Natural killer cell (primary cell): Measurements from ENCODE around the gene VILL. TPM values are rescaled to one million over a fixed set of nuclear protein-coding genes. Genes with fewer than 3 reads are reported as not detected.
A peak's percentile ranks its signal among the peaks of the same experiment; 100 is the strongest.

ENCODE experiments used
- ATAC-seq, 3 donors: fragments of 150-1000 bp in 2 of 3; fragments of 200-7000 bp in 1 of 3; cut with Tn5 transposase; 1 replicate in 1 of 3; 2 replicates in 2 of 3; pipeline ENCODE4 v1.10.0; 2021; ENCODE audit warnings: mild to moderate bottlenecking in 2 of 3, moderate library complexity in 2 of 3
- DNase-seq, 2 donors: peaks; one replicate each; pipeline versions ENCODE4 v3.0.0 to v3.0.0-alpha.2; 2013 to 2021; ENCODE audit warnings: mixed read lengths in 1 of 2
- H3K27ac ChIP-seq: one replicate; pipeline ENCODE4 v1.5.1; 2013; ENCODE audit warnings: mild to moderate bottlenecking, low read length
- H3K27me3 ChIP-seq: one replicate; pipeline ENCODE4 v1.6.1; 2013; ENCODE audit warnings: low read length; ENCODE audit not compliant: control insufficient read depth, insufficient read depth
- H3K36me3 ChIP-seq: one replicate; pipeline ENCODE4 v1.6.1; 2013; ENCODE audit warnings: low read length; ENCODE audit not compliant: control insufficient read depth, insufficient read depth
- H3K4me1 ChIP-seq: one replicate; pipeline ENCODE4 v1.6.1; 2013; ENCODE audit warnings: low read length; ENCODE audit not compliant: control insufficient read depth, insufficient read depth
- H3K4me3 ChIP-seq: one replicate; pipeline ENCODE4 v1.5.1; 2013; ENCODE audit warnings: low read length
- H3K9me3 ChIP-seq: one replicate; pipeline ENCODE4 v1.6.1; 2013; ENCODE audit warnings: low read length; ENCODE audit not compliant: control insufficient read depth, insufficient read depth
- H3K27ac Mint-ChIP-seq, 2 donors: one replicate each; pipeline ENCODE4 v1.8.0; 2022; ENCODE audit warnings: mild to moderate bottlenecking in 2 of 2, mixed read lengths in 2 of 2, moderate library complexity in 1 of 2
- H3K27me3 Mint-ChIP-seq, 2 donors: one replicate each; pipeline ENCODE4 v1.8.0; 2022; ENCODE audit warnings: low read depth in 2 of 2, mixed read lengths in 2 of 2
- H3K36me3 Mint-ChIP-seq: one replicate; pipeline ENCODE4 v1.8.0; 2022; ENCODE audit warnings: mixed read lengths
- H3K4me1 Mint-ChIP-seq, 2 donors: one replicate each; pipeline ENCODE4 v1.8.0; 2022; ENCODE audit warnings: mixed read lengths in 2 of 2
- H3K4me3 Mint-ChIP-seq: one replicate; pipeline ENCODE4 v1.8.0; 2022; ENCODE audit warnings: mild to moderate bottlenecking, moderate library complexity, mixed read lengths
- H3K9me3 Mint-ChIP-seq, 2 donors: one replicate each; pipeline ENCODE4 v1.8.0; 2022; ENCODE audit warnings: mixed read lengths in 2 of 2
- CTCF ChIP-seq: fragments of 200-600 bp; IDR thresholded peaks from one replicate; pipeline ENCODE4 v1.8.0; 2022; ENCODE audit warnings: antibody characterized with exemption
- WGBS: methylation state at CpG from one replicate; pipeline ENCODE4 v1.1.7; 2013; ENCODE audit warnings: missing lambda C conversion rate; ENCODE audit not compliant: insufficient coverage; 5-methylcytosine and 5-hydroxymethylcytosine counted together
- intact Hi-C: fragments of 100-400 bp; cut with micrococcal nuclease; formaldehyde crosslinking; loops from one replicate; pipeline ENCODE4 v1.14.2; 2022
- total RNA-seq, 4 donors: library from RNA; stranded (reverse); fragments of 120-200 nt in 1 of 4; gene quantifications; one replicate each; pipeline versions ENCODE4 v1.2.3 to v1.2.4, GENCODE V29; 2013 to 2022

The VILL gene
- total RNA-seq, 3 donors from 2014 or later (not counting 1 experiment from before 2014, with no cell fraction given) = 25.6 to 27.8 (median 26.9) TPM

GRCh38 chr3:38007754-38008090, 17.1 kb downstream of the VILL start:
- intact Hi-C loops = no loop called here
- Mint-ChIP-seq H3K36me3 (no peaks in the 10 kb centered on the region), H3K27ac (no peak overlapping the region), H3K4me3 (no peak overlapping the region), H3K4me1 (peaks cover 7 to 30% of the 10 kb centered on the region in 2 donors), H3K27me3 (no peaks in the 10 kb centered on the region), H3K9me3 (no peaks in the 10 kb centered on the region)
- Histone ChIP-seq H3K36me3 (peaks cover 17% of the 10 kb centered on the region), H3K27ac (no peak overlapping the region), H3K9me3 (no peaks in the 10 kb centered on the region), H3K4me3 (no peak overlapping the region), H3K4me1 (peaks cover 4% of the 10 kb centered on the region), H3K27me3 (no peaks in the 10 kb centered on the region)
- 96% methylated on average over 7 of the region's 7 CpGs for WGBS
- ATAC-seq = no peak
- DNase-seq = no peak
- no peak for TF ChIP-seq CTCF

GRCh38 chr3:38008191-38008701, 17.7 kb downstream of the VILL start:
- no peaks in the 10 kb centered on the region for H3K27me3 ChIP-seq
- TF ChIP-seq CTCF = no peak
- peaks cover 17% of the 10 kb centered on the region for H3K36me3 ChIP-seq
- Mint-ChIP-seq H3K36me3 (no peaks in the 10 kb centered on the region), H3K9me3 (no peaks in the 10 kb centered on the region), H3K27me3 (no peaks in the 10 kb centered on the region), H3K4me3 (no peak overlapping the region), H3K4me1 (peaks cover 7 to 25% of the 10 kb centered on the region in 2 donors), H3K27ac (peak overlapping the region in 1 of 2 donors; percentile 65)
- 96% methylated on average over 19 of the region's 19 CpGs for WGBS
- ATAC-seq (no peak), DNase-seq (no peak)
- no peak overlapping the region for H3K4me3 ChIP-seq
- peaks cover 4% of the 10 kb centered on the region for H3K4me1 ChIP-seq
- H3K9me3 ChIP-seq = no peaks in the 10 kb centered on the region
- H3K27ac ChIP-seq = no peak overlapping the region
- intact Hi-C loops = no loop called here

- Histone ChIP-seq H3K36me3 (peaks cover 17% of the 10 kb centered on the region), H3K4me3 (no peak overlapping the region), H3K9me3 (no peaks in the 10 kb centered on the region), H3K27ac (no peak overlapping the region), H3K4me1 (peaks cover 4% of the 10 kb centered on the region), H3K27me3 (no peaks in the 10 kb centered on the region)
- Mint-ChIP-seq H3K27ac (peak overlapping the region in 1 of 2 donors; percentile 65), H3K27me3 (no peaks in the 10 kb centered on the region), H3K36me3 (peaks cover 6% of the 10 kb centered on the region), H3K9me3 (no peaks in the 10 kb centered on the region), H3K4me3 (no peak overlapping the region), H3K4me1 (peaks cover 7 to 19% of the 10 kb centered on the region in 2 donors)
- DNase-seq = no peak
- intact Hi-C loops = no loop called here
- no peak for ATAC-seq
- no peak for TF ChIP-seq CTCF
- WGBS = 93% methylated on average over 16 of the region's 16 CpGs
Measured at GRCh38 chr3:38008971-38009580, 18.5 kb downstream of the VILL start.
